ENCODE results near the gene FLT1.

FLT1 gene

DNA sequence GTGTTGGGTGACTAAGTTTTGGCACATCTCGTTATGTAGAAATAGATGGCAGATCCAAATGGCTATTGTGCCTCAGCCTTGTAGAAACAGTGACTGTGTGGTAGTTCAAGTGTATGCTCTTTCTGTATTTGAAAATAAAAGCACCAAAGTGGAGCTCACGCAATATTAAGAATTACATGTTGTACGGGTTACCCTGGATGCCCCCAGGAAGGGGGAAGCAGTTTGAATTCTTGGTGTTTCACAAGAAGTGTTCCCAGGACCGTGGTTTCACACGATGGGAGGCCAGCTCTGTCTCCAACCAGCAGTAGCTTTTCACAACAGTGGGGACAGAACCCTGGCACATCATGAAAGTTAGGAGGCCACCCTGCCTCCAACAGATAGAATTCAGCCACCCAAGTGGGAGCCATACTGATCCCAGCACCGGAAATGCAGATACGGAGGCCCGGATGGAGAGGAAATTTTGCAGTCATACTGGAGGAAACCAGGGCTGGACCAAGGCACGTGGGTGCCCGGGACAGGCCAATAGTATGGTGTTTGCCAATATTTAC is 8.9 kb downstream of the FLT1 start:
- H3K9me3 ChIP-seq (ENCODE audit: control insufficient read depth, insufficient read depth, low read depth, low read length): no peaks in the 10 kb centered on the region

DNA sequence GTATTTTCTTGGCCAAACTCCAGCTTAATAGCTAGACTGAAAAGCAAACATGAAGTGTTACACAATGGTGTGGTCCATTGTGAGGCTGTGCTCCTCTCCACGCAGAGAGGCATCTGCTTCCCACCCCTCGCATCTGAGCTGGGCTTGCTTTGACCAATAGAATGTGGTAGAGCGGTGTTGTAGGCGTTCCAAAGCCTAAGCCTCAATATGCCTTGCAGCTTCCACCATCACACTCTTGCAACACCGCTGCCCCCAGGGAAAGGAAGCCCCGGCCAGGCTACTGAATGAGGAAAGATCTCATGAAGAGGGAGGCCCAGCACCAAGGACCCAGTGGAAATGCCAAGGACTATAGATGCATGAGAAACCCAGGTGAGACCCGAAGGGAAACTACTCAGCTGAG is 9.4 kb downstream of the FLT1 start:
- ChIA-PET CTCF (no interaction called here), POLR2A (no interaction called here)
- H3K4me1 ChIP-seq (ENCODE audit: control insufficient read depth, insufficient read depth, low read length): no peaks in the 10 kb centered on the region
- no peak overlapping the region for H3K27ac ChIP-seq (ENCODE audit: extremely low read depth, low read depth, low read length)
- H3K4me3 ChIP-seq (ENCODE audit: low read depth, low read length): no peak overlapping the region
- no peaks in the 10 kb centered on the region for H3K36me3 ChIP-seq (ENCODE audit: control insufficient read depth in 2 of 2, insufficient read depth in 1 of 2, low read length in 2 of 2)
- H3K9me3 ChIP-seq (ENCODE audit: control insufficient read depth, insufficient read depth, low read depth, low read length): no peaks in the 10 kb centered on the region
- TF ChIP-seq ZNF404 (tag by site-specific recombination; IDR thresholded peaks at IDR 0.05) (no peak), ZNF549 (tag by site-specific recombination; IDR thresholded peaks at IDR 0.05) (no peak), ZBTB21 (tag by site-specific recombination; IDR thresholded peaks at IDR 0.05) (no peak), GLI4 (tag by site-specific recombination; IDR thresholded peaks at IDR 0.05) (no peak), ZNF223 (tag by site-specific recombination; IDR thresholded peaks at IDR 0.05) (no peak), ZNF521 (tag by site-specific recombination; IDR thresholded peaks at IDR 0.05) (no peak), ZNF768 (tag by site-specific recombination; IDR thresholded peaks at IDR 0.05) (no peak), OSR2 (tag by site-specific recombination; IDR thresholded peaks at IDR 0.05) (no peak), BCL11B (tag by site-specific recombination; IDR thresholded peaks at IDR 0.05; ENCODE audit: low read depth) (no peak), ZNF560 (tag by site-specific recombination; IDR thresholded peaks at IDR 0.05; ENCODE audit: borderline replicate concordance) (no peak)
- TF ChIP-seq, protein P1, sequence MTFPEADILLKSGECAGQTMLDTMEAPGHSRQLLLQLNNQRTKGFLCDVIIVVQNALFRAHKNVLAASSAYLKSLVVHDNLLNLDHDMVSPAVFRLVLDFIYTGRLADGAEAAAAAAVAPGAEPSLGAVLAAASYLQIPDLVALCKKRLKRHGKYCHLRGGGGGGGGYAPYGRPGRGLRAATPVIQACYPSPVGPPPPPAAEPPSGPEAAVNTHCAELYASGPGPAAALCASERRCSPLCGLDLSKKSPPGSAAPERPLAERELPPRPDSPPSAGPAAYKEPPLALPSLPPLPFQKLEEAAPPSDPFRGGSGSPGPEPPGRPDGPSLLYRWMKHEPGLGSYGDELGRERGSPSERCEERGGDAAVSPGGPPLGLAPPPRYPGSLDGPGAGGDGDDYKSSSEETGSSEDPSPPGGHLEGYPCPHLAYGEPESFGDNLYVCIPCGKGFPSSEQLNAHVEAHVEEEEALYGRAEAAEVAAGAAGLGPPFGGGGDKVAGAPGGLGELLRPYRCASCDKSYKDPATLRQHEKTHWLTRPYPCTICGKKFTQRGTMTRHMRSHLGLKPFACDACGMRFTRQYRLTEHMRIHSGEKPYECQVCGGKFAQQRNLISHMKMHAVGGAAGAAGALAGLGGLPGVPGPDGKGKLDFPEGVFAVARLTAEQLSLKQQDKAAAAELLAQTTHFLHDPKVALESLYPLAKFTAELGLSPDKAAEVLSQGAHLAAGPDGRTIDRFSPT (tag by site-specific recombination; IDR thresholded peaks at IDR 0.05): no peak
- TF ChIP-seq, protein P2, sequence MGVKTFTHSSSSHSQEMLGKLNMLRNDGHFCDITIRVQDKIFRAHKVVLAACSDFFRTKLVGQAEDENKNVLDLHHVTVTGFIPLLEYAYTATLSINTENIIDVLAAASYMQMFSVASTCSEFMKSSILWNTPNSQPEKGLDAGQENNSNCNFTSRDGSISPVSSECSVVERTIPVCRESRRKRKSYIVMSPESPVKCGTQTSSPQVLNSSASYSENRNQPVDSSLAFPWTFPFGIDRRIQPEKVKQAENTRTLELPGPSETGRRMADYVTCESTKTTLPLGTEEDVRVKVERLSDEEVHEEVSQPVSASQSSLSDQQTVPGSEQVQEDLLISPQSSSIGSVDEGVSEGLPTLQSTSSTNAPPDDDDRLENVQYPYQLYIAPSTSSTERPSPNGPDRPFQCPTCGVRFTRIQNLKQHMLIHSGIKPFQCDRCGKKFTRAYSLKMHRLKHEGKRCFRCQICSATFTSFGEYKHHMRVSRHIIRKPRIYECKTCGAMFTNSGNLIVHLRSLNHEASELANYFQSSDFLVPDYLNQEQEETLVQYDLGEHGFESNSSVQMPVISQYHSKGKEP (tag by site-specific recombination; IDR thresholded peaks at IDR 0.05): no peak
- TF ChIP-seq, protein P3, sequence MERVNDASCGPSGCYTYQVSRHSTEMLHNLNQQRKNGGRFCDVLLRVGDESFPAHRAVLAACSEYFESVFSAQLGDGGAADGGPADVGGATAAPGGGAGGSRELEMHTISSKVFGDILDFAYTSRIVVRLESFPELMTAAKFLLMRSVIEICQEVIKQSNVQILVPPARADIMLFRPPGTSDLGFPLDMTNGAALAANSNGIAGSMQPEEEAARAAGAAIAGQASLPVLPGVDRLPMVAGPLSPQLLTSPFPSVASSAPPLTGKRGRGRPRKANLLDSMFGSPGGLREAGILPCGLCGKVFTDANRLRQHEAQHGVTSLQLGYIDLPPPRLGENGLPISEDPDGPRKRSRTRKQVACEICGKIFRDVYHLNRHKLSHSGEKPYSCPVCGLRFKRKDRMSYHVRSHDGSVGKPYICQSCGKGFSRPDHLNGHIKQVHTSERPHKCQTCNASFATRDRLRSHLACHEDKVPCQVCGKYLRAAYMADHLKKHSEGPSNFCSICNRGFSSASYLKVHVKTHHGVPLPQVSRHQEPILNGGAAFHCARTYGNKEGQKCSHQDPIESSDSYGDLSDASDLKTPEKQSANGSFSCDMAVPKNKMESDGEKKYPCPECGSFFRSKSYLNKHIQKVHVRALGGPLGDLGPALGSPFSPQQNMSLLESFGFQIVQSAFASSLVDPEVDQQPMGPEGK (tag by site-specific recombination; IDR thresholded peaks at IDR 0.05): no peak

More for the DNA sequence above, 8.9 kb downstream of the FLT1 start:
- Histone ChIP-seq H3K36me3 (ENCODE audit: control insufficient read depth in 2 of 2, insufficient read depth in 1 of 2, low read length in 2 of 2) (no peaks in the 10 kb centered on the region), H3K4me1 (ENCODE audit: control insufficient read depth, insufficient read depth, low read length) (no peaks in the 10 kb centered on the region), H3K4me3 (ENCODE audit: low read depth, low read length) (no peak overlapping the region), H3K27ac (ENCODE audit: extremely low read depth, low read depth, low read length) (no peak overlapping the region)
- ChIA-PET POLR2A (no interaction called here), CTCF (no interaction called here)
- TF ChIP-seq ZXDB (tag by site-specific recombination; IDR thresholded peaks at IDR 0.05) (no peak), OVOL3 (tag by site-specific recombination; IDR thresholded peaks at IDR 0.05) (no peak), ZNF776 (tag by site-specific recombination; IDR thresholded peaks at IDR 0.05; ENCODE audit: borderline replicate concordance) (no peak), ZNF548 (tag by site-specific recombination; IDR thresholded peaks at IDR 0.05) (no peak), ZSCAN16 (tag by site-specific recombination; IDR thresholded peaks at IDR 0.05) (no peak), TRIM28 (IDR thresholded peaks at IDR 0.05; ENCODE audit: borderline replicate concordance, low read length) (no peak), ZNF266 (tag by site-specific recombination; IDR thresholded peaks at IDR 0.05; ENCODE audit: low read depth) (no peak), ZNF621 (tag by site-specific recombination; IDR thresholded peaks at IDR 0.05) (no peak), ZNF37A (tag by site-specific recombination; IDR thresholded peaks at IDR 0.05) (no peak), ZNF433 (tag by site-specific recombination; IDR thresholded peaks at IDR 0.05; ENCODE audit: low read depth) (no peak), ZNF658 (tag by site-specific recombination; IDR thresholded peaks at IDR 0.05) (no peak)
- TF ChIP-seq, protein P4, sequence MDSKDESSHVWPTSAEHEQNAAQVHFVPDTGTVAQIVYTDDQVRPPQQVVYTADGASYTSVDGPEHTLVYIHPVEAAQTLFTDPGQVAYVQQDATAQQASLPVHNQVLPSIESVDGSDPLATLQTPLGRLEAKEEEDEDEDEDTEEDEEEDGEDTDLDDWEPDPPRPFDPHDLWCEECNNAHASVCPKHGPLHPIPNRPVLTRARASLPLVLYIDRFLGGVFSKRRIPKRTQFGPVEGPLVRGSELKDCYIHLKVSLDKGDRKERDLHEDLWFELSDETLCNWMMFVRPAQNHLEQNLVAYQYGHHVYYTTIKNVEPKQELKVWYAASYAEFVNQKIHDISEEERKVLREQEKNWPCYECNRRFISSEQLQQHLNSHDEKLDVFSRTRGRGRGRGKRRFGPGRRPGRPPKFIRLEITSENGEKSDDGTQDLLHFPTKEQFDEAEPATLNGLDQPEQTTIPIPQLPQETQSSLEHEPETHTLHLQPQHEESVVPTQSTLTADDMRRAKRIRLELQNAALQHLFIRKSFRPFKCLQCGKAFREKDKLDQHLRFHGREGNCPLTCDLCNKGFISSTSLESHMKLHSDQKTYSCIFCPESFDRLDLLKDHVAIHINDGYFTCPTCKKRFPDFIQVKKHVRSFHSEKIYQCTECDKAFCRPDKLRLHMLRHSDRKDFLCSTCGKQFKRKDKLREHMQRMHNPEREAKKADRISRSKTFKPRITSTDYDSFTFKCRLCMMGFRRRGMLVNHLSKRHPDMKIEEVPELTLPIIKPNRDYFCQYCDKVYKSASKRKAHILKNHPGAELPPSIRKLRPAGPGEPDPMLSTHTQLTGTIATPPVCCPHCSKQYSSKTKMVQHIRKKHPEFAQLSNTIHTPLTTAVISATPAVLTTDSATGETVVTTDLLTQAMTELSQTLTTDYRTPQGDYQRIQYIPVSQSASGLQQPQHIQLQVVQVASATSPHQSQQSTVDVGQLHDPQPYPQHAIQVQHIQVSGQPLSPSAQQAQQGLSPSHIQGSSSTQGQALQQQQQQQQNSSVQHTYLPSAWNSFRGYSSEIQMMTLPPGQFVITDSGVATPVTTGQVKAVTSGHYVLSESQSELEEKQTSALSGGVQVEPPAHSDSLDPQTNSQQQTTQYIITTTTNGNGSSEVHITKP (tag by site-specific recombination; IDR thresholded peaks at IDR 0.05): no peak
- TF ChIP-seq, protein P5, sequence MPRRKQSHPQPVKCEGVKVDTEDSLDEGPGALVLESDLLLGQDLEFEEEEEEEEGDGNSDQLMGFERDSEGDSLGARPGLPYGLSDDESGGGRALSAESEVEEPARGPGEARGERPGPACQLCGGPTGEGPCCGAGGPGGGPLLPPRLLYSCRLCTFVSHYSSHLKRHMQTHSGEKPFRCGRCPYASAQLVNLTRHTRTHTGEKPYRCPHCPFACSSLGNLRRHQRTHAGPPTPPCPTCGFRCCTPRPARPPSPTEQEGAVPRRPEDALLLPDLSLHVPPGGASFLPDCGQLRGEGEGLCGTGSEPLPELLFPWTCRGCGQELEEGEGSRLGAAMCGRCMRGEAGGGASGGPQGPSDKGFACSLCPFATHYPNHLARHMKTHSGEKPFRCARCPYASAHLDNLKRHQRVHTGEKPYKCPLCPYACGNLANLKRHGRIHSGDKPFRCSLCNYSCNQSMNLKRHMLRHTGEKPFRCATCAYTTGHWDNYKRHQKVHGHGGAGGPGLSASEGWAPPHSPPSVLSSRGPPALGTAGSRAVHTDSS (tag by site-specific recombination; IDR thresholded peaks at IDR 0.05): no peak
- TF ChIP-seq, protein P6, sequence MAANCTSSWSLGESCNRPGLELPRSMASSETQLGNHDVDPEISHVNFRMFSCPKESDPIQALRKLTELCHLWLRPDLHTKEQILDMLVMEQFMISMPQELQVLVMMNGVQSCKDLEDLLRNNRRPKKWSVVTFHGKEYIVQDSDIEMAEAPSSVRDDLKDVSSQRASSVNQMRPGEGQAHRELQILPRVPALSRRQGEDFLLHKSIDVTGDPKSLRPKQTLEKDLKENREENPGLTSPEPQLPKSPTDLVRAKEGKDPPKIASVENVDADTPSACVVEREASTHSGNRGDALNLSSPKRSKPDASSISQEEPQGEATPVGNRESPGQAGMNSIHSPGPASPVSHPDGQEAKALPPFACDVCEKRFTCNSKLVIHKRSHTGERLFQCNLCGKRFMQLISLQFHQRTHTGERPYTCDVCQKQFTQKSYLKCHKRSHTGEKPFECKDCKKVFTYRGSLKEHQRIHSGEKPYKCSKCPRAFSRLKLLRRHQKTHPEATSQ (tag by site-specific recombination; IDR thresholded peaks at IDR 0.05): no peak
